ENCODE data around the gene OSBPL10. TPM values are rescaled to one million over a fixed set of nuclear protein-coding genes. Genes with fewer than 3 reads are reported as not detected.

Gene OSBPL10
- total and polyA plus RNA-seq, 2 of the 8 experiments (the other 6 are each of a cell fraction or from before 2014, with no cell fraction given) = 26.2 to 86.7 TPM

DNA sequence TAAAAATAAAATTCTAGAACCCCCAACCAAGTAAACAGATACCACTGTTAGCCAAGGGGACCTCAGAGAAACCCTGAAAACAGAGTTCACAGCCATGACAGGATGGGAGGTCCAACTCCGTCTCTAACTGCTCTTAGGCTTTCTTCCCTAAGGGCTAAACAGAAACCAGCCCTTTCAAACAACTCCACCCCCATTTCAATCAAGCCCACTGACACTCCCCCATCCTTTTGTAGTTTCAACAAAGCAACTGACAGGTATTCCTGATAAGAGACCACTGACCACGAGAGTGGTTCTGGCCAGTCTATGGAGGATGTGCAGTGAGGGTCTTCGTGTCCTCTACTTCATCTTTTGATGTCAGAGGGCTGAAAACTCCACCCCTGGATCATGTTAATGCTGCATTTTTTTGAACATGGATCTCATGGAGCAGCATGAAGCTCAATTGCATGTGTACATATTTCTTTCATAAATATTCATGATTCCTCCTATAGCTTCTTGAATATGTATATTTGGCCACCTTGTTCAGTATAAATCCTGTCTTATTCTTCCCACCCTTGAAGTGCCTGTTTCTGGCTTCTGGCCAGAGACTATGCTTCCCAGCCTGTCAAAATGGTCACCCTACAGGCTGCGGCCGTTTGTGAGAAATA, 222.6 kb downstream of the OSBPL10 start:
- Histone ChIP-seq H3K14ac (ENCODE audit: insufficient read length) (no peak overlapping the region), H3K4ac (replicated peaks; ENCODE audit: insufficient read length, low read depth, low read length) (no peak overlapping the region), H3K4me3 (ENCODE audit: extremely low read depth in 1 of 4, insufficient read depth in 2 of 4, low read depth in 3 of 4, low read length in 4 of 4) (no peak overlapping the region), H3K27me3 (replicated peaks in 1 of 4; ENCODE audit: control insufficient read depth in 3 of 4, extremely low read depth in 1 of 4, insufficient read depth in 3 of 4, low read length in 3 of 4) (no peaks in the 10 kb centered on the region), H3K36me3 (ENCODE audit: control insufficient read depth in 2 of 4, insufficient read depth in 4 of 4, low read length in 3 of 4) (peaks cover 0 to 3% (median 0%) of the 10 kb centered on the region in 4 experiments; a peak in 3 of 8 replicates), H2AK5ac (ENCODE audit: low read depth, low read length) (no peak overlapping the region), H2AFZ (ENCODE audit: low read length) (no peak overlapping the region), H3K27ac (ENCODE audit: low read depth, low read length) (no peak overlapping the region), H2BK20ac (ENCODE audit: low read length) (no peak overlapping the region), H3K18ac (ENCODE audit: extremely low read depth, low read length) (no peak overlapping the region), H3K9me3 (ENCODE audit: insufficient read depth in 2 of 2, low read depth in 1 of 2, low read length in 1 of 2) (no peaks in the 10 kb centered on the region; a peak in 1 of 4 replicates), H3K4me2 (ENCODE audit: insufficient read depth in 1 of 2, low read depth in 2 of 2, low read length in 2 of 2) (no peak overlapping the region), H3K56ac (replicated peaks; ENCODE audit: insufficient read length, low read depth, low read length) (no peak overlapping the region), H3K23ac (ENCODE audit: insufficient read length) (no peak overlapping the region), H3K23me2 (ENCODE audit: low read depth, low read length) (no peaks in the 10 kb centered on the region), H3K4me1 (replicated peaks in 1 of 4; ENCODE audit: control insufficient read depth in 3 of 4, insufficient read depth in 4 of 4, low read length in 3 of 4) (no peaks in the 10 kb centered on the region), H3K79me1 (ENCODE audit: low read depth, low read length) (no peaks in the 10 kb centered on the region), H2BK12ac (ENCODE audit: low read depth, low read length) (no peak overlapping the region), H3K9ac (replicated peaks in 1 of 4; ENCODE audit: extremely low read depth in 1 of 4, low read depth in 3 of 4, low read length in 3 of 4) (no peak overlapping the region), H2BK120ac (replicated peaks; ENCODE audit: low read depth, low read length) (no peak overlapping the region), H4K5ac (ENCODE audit: insufficient read length, low read depth, low read length) (no peak overlapping the region), H2BK15ac (ENCODE audit: low read length) (no peak overlapping the region), H2BK5ac (ENCODE audit: low read depth, low read length) (no peak overlapping the region), H4K20me1 (replicated peaks in 1 of 2; ENCODE audit: control insufficient read depth in 1 of 2, insufficient read depth in 2 of 2, low read length in 2 of 2) (no peaks in the 10 kb centered on the region), H3K79me2 (ENCODE audit: control insufficient read depth in 1 of 2, insufficient read depth in 2 of 2, low read length in 2 of 2) (peaks cover 0 to 6% of the 10 kb centered on the region in 2 experiments; a peak in 2 of 4 replicates), H4K91ac (replicated peaks; ENCODE audit: insufficient read length, low read length) (no peak overlapping the region), H4K8ac (ENCODE audit: extremely low read depth, insufficient read depth, low read length) (no peak overlapping the region)
- TF ChIP-seq EGR1 (IDR thresholded peaks at IDR 0.05; ENCODE audit: borderline replicate concordance, low read depth, low read length) (no peak), JUND (IDR thresholded peaks at IDR 0.05; ENCODE audit: low read length) (no peak), TAF7 (optimal IDR thresholded peaks at IDR 0.05; ENCODE audit: borderline replicate concordance, low read depth, low read length) (no peak), POLR2A (IDR thresholded peaks at IDR 0.05; ENCODE audit: control extremely low read depth in 1 of 2, low read depth in 2 of 2, low read length in 2 of 2) (no peak), CBX5 (IDR thresholded peaks at IDR 0.05; ENCODE audit: low read depth, low read length) (no peak), SIX5 (IDR thresholded peaks at IDR 0.05; ENCODE audit: low read depth, low read length) (no peak), SP1 (IDR thresholded peaks at IDR 0.05; ENCODE audit: low read depth, low read length) (no peak), BCL11A (IDR thresholded peaks at IDR 0.05; ENCODE audit: low read depth in 2 of 2, low read length in 2 of 2) (no peak), BRCA1 (IDR thresholded peaks at IDR 0.05; ENCODE audit: low read depth, low read length) (no peak), GTF2F1 (IDR thresholded peaks at IDR 0.05; ENCODE audit: borderline replicate concordance, low read depth, low read length) (no peak), RAD21 (IDR thresholded peaks at IDR 0.05 in 1 of 2, conservative IDR thresholded peaks at IDR 0.05 in 1 of 2; ENCODE audit: low read depth in 2 of 2, low read length in 2 of 2) (no peak), EZH2 (IDR thresholded peaks at IDR 0.05; ENCODE audit: low read depth, low read length, severe bottlenecking) (no peak)
- TF ChIP-seq, protein P1, sequence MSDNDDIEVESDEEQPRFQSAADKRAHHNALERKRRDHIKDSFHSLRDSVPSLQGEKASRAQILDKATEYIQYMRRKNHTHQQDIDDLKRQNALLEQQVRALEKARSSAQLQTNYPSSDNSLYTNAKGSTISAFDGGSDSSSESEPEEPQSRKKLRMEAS (IDR thresholded peaks at IDR 0.05) = no peak
- WGBS, 2 experiments (ENCODE audit: extremely low coverage in 1 of 2, insufficient coverage in 1 of 2, insufficient read length in 1 of 2, insufficient replicate concordance in 2 of 2, low coverage in 1 of 2, low lambda C conversion rate in 2 of 2, missing lambda C conversion rate in 1 of 2) = 96% methylated on average over 5 of the region's 5 CpGs; no CpG with 5 or more reads in 1 of the 2 experiments
- FAIRE-seq = no peak
- POLR2A ChIA-PET (ENCODE audit: partially characterized antibody) = no interaction called here
- CTCF ChIA-PET (ENCODE audit: partially characterized antibody) = interaction anchor here (0.6 kb wide), 1 partner anchor 715 kb away, joined by 3 read pairs; no protein-coding TSS in a partner anchor
- no peak for DNase-seq (ENCODE audit: low read depth in 1 of 2, low spot score in 2 of 2)
